Stimulated activated CD4-positive, alpha-beta T cell treated with anti-CD3 and anti-CD28 coated beads, TNF-alpha, amount 100 ng/mL, for 24 hours (primary cell): ENCODE results near the gene DDIT4.
"Not testable (repeated sequence)": the region's sequence is repeated elsewhere in the genome, so short reads cannot be mapped to it uniquely, and the experiment has no call there.

Source experiments
- DNase-seq, 3 experiments: peaks; one replicate each; pipeline ENCODE4 v3.0.0-alpha.2; 2020; ENCODE audit warnings: low read depth in 3 of 3

DDIT4 gene

DNA sequence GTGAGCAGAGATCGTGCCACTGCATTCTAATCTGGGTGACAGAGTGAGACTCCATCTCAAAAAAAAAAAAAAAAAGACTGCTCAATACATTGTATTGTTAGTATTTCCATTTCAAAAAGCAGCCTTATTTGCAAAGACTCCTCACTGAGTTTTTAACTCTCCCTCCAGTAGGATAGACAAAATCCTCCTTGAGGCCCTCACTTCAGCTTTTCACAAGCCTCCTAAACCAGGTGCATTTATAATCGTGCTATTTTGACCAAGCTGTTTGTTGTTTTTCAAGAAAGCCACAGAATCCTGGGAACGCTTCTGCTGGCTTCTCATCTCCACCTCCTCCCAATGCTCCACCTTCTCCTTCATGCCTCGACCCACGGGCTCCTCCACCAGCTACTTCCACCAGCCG is 6.3 kb upstream of the DDIT4 start:
- DNase-seq, result no peak

DNA sequence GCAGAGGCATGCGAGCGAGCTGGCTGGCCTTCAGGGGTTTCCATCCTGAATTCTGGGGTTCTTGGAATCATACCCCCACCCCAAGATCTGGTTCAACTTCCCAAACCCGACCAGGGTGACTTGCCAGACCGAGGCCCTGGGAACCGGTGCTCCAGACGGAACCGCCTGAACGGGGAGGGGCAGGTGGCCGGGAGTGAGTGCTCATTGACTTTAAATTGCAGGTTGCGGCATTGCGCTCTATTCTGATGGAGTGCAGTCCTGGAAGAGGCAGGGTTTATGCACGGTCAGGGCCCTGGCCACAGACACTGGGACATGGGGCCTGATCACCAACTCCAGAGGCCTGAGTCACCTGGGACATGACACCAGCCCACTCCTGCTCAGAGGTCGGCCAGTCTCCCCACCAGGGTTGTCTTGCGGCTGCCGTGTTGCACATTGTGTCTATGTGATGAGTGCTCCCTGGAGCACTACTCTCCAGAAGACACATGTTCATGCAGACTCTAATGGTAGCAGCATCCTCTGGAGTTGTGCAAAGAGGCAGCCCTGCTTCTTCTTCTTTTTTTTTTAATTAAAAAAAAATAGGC is 5.8 kb upstream of the DDIT4 start:
- no peak for DNase-seq

DNA sequence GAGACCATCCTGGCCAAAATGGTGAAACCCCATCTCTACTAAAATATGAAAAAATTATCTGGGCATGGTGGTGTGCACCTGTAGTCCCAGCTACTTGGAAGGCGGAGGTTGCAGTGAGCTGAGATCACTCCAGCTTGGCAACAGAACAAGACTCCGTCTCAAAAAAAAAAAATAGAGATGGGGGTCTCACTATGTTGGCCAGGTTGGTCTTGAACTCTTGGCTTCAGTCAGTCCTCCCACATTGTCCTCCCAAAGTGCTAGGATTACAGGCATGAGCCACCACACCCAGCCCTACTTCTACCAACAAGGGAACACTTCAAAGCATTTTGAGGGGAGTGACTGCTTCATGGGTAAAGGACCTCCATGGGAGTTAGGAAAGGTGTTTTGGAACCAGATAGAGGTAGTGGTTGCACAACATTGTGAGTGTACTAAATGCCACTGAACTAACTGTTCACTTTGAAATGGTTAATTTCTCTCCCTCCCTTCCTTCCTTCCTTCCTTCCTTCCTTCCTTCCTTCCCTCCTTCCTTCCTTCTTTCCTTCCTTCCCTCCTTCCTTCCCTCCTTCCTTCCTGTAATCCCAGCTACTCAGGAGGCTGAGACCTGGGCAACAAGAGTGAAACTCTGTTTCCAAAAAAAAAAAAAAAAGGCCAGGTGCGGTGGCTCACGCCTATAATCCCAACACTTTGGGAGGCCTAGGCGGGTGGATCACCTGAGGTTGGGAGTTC is 5.1 kb upstream of the DDIT4 start:
- not testable (repeated sequence) for DNase-seq

DNA sequence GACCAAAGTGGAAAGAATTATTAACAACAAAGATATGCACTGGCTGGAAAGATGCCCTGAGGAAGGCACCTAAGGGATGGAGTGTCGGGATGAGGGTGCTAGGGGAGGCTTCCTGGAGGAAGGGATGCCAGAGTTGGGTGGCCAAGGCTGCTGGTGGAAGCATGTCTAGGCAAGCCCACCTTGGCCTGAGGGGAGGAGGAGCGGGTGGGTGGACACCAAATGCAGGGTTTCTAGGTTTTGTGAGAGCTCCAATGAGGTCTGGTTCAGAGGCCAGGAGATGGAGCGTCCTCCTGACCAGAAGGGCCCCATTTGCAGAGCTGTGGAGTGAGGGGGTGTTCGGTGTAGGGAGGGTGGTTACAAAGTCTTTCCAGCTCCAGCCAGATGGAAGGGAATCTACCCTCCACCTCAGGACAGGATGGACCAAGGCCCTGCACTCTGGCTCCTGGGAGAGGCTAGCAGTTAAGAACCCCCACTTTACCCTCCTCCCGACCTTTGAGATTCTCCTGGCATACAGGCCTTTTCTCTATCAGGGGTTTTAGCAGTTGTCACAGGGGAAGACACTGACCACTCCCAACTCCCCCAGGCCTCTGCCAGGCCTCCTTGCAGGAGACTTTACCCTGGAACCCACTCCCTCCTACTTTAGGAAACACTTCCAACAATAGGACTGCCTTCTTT is 3.0 kb upstream of the DDIT4 start:
- no peak for DNase-seq

DNA sequence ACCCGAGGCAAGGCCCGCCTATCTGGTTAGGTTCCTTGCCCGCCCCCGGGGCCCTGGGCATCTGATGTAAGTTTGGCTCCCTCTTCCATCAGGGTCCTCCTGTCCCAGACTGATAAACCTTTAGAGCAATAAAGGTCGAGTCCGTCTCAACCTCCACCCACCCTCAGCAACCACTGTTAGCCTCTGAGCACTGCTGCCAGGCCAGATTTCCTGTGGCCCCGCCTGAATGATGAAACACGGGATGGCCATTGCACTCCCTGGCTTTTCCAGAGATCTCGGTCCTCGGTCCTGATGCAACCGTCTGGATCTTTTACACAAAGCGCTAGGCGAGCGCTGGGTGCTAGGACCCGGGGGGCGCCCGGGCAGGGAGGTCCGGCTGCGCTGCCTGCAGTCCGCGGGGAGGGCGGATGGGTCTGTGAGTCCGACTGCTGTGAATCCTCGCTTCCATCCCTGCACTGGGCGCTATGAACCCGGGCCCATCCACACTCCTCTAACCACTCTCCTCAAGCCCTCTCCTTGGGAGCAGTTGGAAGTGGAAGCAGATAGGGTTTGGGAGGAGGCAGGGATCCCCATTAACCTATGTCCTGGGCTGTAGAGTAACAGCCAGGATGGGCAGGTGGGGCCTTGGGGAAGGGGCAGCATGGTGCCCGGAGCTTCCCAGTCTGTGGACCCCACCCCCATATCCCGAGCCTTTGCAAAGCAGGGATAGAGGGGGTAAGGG is 875 bp upstream of the DDIT4 start:
- peak in 1 of 3 experiments; percentile 49 for DNase-seq

DNA sequence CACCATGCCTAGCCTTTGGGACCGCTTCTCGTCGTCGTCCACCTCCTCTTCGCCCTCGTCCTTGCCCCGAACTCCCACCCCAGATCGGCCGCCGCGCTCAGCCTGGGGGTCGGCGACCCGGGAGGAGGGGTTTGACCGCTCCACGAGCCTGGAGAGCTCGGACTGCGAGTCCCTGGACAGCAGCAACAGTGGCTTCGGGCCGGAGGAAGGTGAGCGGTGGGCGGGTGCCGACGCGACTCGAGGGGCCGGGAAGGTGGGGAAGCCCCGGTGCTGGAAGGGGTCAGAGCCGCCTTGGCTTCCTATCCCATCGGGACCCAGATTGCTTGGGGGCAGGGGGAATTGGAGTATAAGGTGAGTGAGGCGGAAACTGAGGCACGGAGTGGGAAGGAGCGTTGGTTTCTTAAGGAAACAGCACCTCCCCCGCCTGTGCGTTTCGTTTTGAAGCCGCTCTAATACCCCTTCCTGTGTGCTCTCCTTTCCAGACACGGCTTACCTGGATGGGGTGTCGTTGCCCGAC is 547 bp downstream of the DDIT4 start:
- no peak for DNase-seq

DNA sequence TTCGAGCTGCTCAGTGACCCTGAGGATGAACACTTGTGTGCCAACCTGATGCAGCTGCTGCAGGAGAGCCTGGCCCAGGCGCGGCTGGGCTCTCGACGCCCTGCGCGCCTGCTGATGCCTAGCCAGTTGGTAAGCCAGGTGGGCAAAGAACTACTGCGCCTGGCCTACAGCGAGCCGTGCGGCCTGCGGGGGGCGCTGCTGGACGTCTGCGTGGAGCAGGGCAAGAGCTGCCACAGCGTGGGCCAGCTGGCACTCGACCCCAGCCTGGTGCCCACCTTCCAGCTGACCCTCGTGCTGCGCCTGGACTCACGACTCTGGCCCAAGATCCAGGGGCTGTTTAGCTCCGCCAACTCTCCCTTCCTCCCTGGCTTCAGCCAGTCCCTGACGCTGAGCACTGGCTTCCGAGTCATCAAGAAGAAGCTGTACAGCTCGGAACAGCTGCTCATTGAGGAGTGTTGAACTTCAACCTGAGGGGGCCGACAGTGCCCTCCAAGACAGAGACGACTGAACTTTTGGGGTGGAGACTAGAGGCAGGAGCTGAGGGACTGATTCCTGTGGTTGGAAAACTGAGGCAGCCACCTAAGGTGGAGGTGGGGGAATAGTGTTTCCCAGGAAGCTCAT is 1.1 kb downstream of the DDIT4 start:
- DNase-seq, result peak; percentile 50 to 74 (median 56)

DNA sequence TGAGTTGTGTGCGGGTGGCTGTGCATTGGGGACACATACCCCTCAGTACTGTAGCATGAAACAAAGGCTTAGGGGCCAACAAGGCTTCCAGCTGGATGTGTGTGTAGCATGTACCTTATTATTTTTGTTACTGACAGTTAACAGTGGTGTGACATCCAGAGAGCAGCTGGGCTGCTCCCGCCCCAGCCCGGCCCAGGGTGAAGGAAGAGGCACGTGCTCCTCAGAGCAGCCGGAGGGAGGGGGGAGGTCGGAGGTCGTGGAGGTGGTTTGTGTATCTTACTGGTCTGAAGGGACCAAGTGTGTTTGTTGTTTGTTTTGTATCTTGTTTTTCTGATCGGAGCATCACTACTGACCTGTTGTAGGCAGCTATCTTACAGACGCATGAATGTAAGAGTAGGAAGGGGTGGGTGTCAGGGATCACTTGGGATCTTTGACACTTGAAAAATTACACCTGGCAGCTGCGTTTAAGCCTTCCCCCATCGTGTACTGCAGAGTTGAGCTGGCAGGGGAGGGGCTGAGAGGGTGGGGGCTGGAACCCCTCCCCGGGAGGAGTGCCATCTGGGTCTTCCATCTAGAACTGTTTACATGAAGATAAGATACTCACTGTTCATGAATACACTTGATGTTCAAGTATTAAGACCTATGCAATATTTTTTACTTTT is 1.8 kb downstream of the DDIT4 start:
- DNase-seq, result peak in 1 of 3 experiments; percentile 46

DNA sequence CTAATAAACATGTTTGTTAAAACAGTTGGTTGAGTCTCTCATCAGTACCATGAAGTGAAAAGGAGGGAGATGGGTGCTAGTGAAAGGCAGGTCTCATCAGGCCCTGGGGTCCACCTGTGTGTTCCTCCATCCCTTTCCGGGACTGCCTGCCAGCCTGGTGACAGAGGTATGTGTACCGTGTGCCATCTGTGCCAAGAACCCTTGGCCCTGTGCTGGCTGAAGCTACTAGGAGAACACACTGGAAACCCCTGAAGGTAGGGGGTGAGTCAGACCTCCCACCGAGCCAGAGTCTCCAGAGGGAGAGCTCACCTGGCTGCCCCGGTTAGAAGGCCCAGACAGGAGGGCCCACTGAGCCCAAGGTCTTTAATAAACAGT is 2.3 kb downstream of the DDIT4 start:
- DNase-seq, result peak in 1 of 3 experiments; percentile 58

DNA sequence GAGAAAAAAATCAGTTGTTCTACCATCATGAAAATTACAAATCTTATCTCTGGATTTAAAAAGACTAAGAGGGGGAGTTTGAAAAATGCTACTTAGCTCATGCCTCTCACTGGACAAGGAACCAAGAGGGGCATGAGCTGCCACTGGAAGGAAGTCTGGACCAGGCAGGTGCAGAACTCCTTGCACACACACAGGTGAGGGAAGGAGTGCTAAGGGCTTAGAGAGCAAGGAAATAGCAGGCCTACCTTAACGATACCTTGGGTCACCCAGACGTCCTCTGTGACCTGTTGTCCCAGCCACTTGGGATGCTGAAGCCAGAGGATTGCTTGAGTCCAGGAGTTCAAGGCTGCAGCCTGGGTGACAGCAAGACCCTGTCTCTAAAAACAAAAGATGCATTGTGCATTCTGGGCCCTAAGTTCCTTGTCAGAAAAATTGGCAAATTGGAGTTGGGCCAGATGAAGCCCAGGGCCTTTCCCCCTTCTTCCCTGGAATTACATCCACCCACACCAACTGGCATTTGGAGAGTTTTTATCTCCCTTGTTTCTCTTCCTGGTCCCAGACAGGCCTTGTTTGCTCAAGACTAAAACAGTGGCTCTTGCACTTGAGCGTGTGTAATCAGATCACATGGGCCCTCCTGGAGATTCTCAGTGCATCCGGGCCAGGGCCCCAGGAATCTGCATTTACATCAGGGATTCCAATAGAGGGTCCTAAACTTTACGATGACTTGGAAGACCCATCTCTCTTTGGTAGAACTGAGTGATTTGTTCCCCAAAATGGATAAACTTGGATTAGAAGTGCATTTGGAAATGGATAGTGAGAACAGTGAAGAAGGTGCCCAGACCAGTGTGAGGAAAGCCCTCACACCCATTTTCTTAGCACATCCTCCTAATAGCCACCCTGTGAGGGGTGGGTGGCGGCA is 3.0 kb downstream of the DDIT4 start:
- no peak for DNase-seq

DNA sequence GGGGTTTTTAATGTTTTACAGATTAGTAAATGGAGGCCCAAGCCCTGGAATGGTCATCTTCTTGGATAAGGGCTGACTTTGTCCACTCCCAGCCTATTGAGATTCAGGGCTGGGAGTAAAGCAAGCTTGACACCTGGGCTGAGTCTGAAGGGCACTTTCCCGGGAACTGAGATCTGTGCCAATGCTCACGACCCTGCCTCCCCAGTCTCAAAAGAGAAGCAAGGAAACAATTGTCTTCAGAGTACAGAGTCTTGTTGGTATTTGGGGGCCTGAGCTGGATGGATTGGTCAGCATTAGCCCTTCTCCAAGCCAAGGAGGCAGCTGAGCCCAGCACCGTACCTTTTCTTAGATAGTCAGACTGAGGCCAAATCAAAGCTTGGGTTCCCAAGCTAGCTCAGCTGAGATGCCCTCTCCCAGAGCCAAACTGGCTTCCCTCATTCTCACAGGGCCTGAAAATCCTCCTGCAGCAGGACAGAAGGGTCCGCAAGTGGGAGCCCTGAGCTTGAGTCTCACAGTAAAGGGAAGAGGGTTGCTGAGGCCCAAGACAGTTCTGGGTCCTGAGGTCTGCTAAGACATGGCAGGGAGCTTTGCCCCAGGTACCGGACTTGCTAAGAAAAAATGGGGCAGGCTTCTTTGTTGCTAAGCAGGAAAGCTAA is 3.7 kb downstream of the DDIT4 start:
- DNase-seq, result no peak

DNA sequence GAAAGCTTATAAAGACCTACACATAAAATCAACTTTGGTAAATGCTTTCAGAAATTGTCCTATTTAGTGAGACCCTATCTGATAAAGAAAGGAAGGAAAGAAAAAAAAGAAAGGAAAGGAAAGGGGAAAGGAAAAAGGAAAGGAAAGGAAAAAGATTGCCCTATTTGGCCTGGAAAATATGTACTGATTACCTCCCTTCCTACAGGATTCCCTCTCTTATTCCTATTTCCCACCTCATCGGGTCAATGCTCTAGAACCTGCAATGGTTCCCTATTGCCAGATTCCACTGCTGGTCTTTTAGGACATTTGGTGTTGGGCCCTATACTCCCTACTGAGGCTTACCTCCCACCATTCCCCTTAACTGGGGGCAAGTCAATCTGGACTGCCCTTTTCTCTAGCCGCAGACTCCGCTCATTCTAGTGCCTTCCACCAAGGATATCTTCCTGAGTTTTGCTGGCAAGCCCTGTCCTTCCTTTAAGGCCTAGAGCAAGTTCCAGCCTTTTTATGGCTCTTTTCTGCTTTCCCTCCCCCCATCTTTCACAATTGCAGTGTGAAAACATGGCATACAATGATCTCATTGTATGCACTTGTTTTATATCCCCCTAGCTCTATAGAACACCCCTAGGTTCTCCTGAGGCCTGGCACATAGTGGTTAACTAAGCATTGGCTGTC is 4.4 kb downstream of the DDIT4 start:
- DNase-seq, result no peak

DNA sequence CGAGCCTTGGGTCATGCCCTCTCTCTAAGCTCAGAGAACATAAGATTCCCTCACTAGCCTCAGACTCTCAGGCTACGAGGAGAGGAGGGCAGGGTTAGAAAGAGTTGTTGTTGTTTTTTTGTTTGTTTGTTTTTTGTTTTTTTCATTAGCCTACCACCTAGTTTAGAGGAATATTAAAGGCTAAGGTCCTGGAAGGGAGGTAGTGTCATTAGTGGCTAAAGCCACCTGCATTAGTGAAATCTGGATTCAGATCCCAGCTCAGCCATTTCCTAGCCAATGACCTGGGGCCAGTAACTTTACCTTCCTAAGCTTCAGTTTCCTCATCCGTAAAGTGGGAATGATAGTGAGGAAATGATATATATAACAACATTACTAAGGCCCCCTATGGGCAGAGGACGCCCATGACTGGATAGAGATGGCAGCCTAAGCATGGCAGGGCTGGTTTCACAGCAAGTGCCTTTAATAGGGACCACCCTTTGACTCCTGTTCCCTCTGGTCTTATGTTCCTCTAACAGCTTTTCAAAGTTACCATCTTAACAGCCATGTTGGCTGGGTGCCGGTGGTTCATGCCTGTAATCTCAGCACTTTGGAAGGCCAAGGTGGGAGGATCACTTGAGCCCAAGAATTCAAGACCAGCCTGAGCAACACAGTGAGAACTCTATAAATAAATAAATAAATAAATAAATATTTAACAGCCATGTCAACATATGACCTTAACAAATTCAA is 5.1 kb downstream of the DDIT4 start:
- no peak for DNase-seq

DNA sequence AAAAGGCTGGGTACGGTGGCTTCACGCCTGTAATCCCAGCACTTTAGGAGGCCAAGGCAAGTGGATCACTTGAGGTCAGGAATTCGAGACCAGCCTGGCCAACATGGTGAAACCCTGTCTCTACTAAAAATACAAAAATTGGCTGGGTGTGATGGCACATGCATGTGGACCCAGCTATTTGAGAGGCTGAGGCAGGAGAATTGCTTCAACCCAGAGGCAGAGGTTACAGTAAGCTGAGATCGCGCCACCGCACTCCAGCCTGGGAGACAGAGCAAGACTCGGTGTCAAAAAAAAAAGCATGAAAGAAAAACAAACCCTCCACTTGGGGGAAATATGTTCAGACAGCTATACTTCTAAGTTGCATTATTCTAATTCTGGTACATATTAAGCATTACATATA is 5.9 kb downstream of the DDIT4 start:
- DNase-seq, result not testable (repeated sequence)

DNA sequence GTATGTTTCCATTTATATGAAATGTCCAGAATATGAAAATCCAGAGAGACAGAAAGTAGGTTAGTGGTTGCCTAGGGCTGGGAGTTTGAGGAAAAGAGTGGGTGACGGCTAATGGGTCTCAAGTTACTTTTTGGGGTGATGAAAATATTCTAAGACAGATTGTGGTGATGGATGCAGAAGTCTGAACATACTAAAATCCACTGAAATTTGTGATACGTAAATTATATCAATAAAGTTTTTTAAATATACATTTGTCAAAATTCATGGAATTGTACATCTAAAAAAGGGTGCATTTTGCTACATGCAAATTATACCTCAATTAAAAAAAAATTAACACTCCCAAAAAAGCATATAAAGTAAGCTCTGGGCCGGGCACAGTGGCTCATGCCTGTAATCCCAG is 9.4 kb downstream of the DDIT4 start:
- no peak for DNase-seq

DNA sequence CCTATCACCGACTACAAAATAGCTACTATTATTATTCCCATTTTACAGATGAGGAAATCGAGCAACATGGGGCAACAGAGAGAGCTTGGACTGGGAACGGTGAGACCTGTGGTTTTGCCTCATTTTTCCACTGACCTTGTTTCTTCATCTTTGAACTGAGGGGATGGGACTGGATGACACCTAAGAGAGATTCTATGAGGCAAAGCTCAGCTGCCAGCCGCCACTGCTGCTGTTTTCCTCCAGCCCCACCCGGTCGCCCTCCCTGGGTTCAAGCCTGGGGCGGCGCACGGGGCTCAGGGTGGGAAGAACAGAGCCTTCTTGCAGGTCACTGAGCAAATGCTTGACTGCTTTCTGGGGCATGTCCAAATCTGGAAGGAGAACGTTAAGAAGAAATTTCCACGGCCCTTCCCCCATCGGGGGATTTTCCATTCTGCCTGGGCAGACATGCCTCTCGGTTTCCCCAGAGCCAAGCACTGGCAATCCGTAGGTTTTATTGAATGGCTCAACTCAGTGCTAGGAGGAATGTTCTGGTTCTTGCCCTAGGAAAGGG is 12.3 kb downstream of the DDIT4 start:
- no peak for DNase-seq

DNA sequence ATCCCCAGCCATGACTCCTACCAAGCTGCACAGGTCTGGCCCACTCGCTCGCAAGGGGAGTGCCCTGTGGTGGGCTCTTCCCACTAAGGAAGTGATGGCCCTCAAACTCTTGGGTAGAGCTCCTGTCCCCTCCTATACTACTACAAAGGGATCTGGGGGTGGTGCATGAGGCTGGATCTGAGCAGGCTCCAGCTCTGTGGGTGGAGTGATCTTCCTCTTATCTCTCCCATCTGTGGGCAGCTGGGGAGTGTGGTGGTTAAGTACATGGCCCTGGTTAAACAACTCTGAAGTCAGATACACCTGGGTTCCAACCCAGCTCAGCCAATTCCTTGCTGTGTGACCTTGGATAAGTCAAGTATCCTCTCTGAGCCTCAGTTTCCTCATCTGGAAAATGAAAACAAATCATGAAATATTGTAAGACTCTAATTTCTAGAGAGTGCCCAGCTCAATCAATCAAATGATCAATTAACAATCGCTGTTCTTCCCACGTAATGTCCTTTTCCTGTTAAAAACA is 17.4 kb downstream of the DDIT4 start:
- DNase-seq, result no peak

DNA sequence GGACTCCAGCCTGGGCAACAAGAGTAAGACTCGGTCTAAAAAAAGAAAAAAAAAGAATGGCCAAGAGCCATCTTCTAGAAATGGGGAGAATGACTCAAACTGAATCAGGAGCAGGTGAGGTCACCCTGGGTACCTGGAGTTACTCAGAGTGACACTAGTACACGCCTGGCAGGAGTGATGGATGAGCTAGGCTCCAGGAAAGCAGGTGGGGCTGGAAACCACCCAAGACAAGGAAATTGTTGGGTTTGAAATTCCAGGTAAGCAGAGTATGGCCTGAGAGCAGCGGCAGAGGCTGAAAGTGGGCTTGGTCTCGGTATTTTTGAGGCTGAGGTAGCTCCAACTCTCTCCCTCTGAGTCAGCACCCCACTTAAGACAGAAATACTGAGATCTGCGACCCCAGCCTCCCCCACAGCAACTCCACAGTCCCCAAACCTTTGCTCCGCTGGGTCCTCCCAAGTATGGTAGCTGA is 18.5 kb downstream of the DDIT4 start:
- DNase-seq, result peak in 1 of 3 experiments; percentile 74
